ENCODE measurements around the gene INHA. TPM values are rescaled to one million over a fixed set of nuclear protein-coding genes. Genes with fewer than 3 reads are reported as not detected.

The INHA gene
- total RNA-seq, 4 donors from 2014 or later = 0.45 to 0.75 TPM; not detected in 2

- WGBS = 77% methylated on average over 4 of the region's 9 CpGs
- TF ChIP-seq POLR2AphosphoS5 (IDR thresholded peaks at IDR 0.05) (no peak), EP300 (IDR thresholded peaks at IDR 0.05) (no peak), CTCF (IDR thresholded peaks at IDR 0.05) (no peak), POLR2A (IDR thresholded peaks at IDR 0.05; ENCODE audit: low read depth) (no peak)
- Histone ChIP-seq H3K4me3 (no peak overlapping the region), H3K36me3 (peaks cover 13 to 34% (median 27%) of the 10 kb centered on the region in 4 donors), H3K27me3 (peaks cover 0 to 4% (median 0%) of the 10 kb centered on the region in 4 donors), H3K9me3 (no peaks in the 10 kb centered on the region), H3K27ac (replicated peaks in 1 of 4) (no peak overlapping the region), H3K4me1 (peaks cover 14 to 27% (median 21%) of the 10 kb centered on the region in 4 donors)
- DNase-seq (ENCODE audit: extremely low spot score) = no peak
- intact Hi-C loops (cut with DNase I) = no loop called here
Observed at GRCh38 chr2:219536967-219537366, 35.1 kb upstream of the INHA start.

- Histone ChIP-seq H3K4me3 (no peak overlapping the region), H3K27ac (replicated peaks in 1 of 4) (no peak overlapping the region), H3K27me3 (peaks cover 0 to 4% (median 0%) of the 10 kb centered on the region in 4 donors), H3K9me3 (no peaks in the 10 kb centered on the region), H3K36me3 (peaks cover 13 to 34% (median 27%) of the 10 kb centered on the region in 4 donors), H3K4me1 (peaks cover 23 to 36% (median 30%) of the 10 kb centered on the region in 4 donors)
- WGBS = 62% methylated on average over 7 of the region's 15 CpGs
- no peak for DNase-seq (ENCODE audit: extremely low spot score)
- TF ChIP-seq EP300 (IDR thresholded peaks at IDR 0.05) (no peak), CTCF (IDR thresholded peaks at IDR 0.05) (no peak), POLR2AphosphoS5 (IDR thresholded peaks at IDR 0.05) (no peak), POLR2A (IDR thresholded peaks at IDR 0.05; ENCODE audit: low read depth) (no peak)
- intact Hi-C loops (cut with DNase I) = no loop called here
Observed at GRCh38 chr2:219537657-219538488, 34.2 kb upstream of the INHA start.

GRCh38 chr2:219538504-219538951 is 33.6 kb upstream of the INHA start:
- no peaks in the 10 kb centered on the region for H3K9me3 ChIP-seq
- intact Hi-C loops (cut with DNase I) = no loop called here
- WGBS = 63% methylated on average over 6 of the region's 6 CpGs
- H3K4me1 ChIP-seq = peaks cover 28 to 41% (median 35%) of the 10 kb centered on the region in 4 donors
- peaks cover 0 to 4% (median 0%) of the 10 kb centered on the region in 4 donors for H3K27me3 ChIP-seq
- no peak overlapping the region for H3K4me3 ChIP-seq
- no peak for DNase-seq (ENCODE audit: extremely low spot score)
- no peak for TF ChIP-seq CTCF (IDR thresholded peaks at IDR 0.05)
- no peak for TF ChIP-seq EP300 (IDR thresholded peaks at IDR 0.05)
- peak overlapping the region in 1 of 4 donors; percentile 7 for H3K27ac ChIP-seq (replicated peaks in 1 of 4)
- H3K36me3 ChIP-seq = peaks cover 13 to 34% (median 27%) of the 10 kb centered on the region in 4 donors

- intact Hi-C loops (cut with DNase I) = no loop called here
- H3K4me1 ChIP-seq = peaks cover 30 to 45% (median 39%) of the 10 kb centered on the region in 4 donors
- no peak overlapping the region for H3K4me3 ChIP-seq
- WGBS = 85% methylated on average over 15 of the region's 32 CpGs
- TF ChIP-seq EP300 (IDR thresholded peaks at IDR 0.05) = no peak
- TF ChIP-seq CTCF (IDR thresholded peaks at IDR 0.05) = no peak
- TF ChIP-seq POLR2A (IDR thresholded peaks at IDR 0.05; ENCODE audit: low read depth) = no peak
- no peak for TF ChIP-seq POLR2AphosphoS5 (IDR thresholded peaks at IDR 0.05)
- peak overlapping the region in 2 of 4 donors; percentile 1 to 44 for H3K27ac ChIP-seq (replicated peaks in 1 of 4)
- peaks cover 0 to 4% (median 0%) of the 10 kb centered on the region in 4 donors for H3K27me3 ChIP-seq
- H3K36me3 ChIP-seq = peaks cover 13 to 34% (median 27%) of the 10 kb centered on the region in 4 donors
- no peak for DNase-seq (ENCODE audit: extremely low spot score)
- no peaks in the 10 kb centered on the region for H3K9me3 ChIP-seq
Observed at GRCh38 chr2:219538956-219539788, 32.9 kb upstream of the INHA start.

All from esophagus muscularis mucosa (tissue), 4 donors.